Activated CD4-positive, alpha-beta T cell treated with anti-CD3 and anti-CD28 coated beads, Interleukin-2, amount 10 ng/mL, durations not matched to agents 7 days and 5 days (primary cell): Measurements from ENCODE around the gene RSRC1. TPM values are rescaled to one million over a fixed set of nuclear protein-coding genes. Genes with fewer than 3 reads are reported as not detected.
"Not testable (repeated sequence)": the region's sequence is repeated elsewhere in the genome, so short reads cannot be mapped to it uniquely, and the experiment has no call there.

ENCODE experiments used
- CTCF ChIA-PET: fragments of 350-600 bp; sonication (Branson Sonifier 250); formaldehyde crosslinking; loops from one replicate; lab custom pipeline; 2021; ENCODE audit warnings: antibody characterized with exemption; lab: Charles Lee
- POLR2A ChIA-PET: fragments of 350-600 bp; sonication (Branson Sonifier 250); formaldehyde crosslinking; loops from one replicate; lab custom pipeline; 2021; ENCODE audit warnings: antibody characterized with exemption; lab: Charles Lee
- DNase-seq: peaks from one replicate; pipeline ENCODE4 v3.0.0-alpha.2; 2020
- H3K27ac Mint-ChIP-seq: one replicate; pipeline ENCODE4 v1.8.0; 2021; ENCODE audit warnings: mild to moderate bottlenecking, moderate library complexity, mixed read lengths
- H3K27me3 Mint-ChIP-seq: one replicate; pipeline ENCODE4 v1.8.0; 2021; ENCODE audit warnings: mixed read lengths
- H3K36me3 Mint-ChIP-seq: one replicate; pipeline ENCODE4 v1.8.0; 2021; ENCODE audit warnings: low read depth, mixed read lengths
- H3K4me1 Mint-ChIP-seq: one replicate; pipeline ENCODE4 v1.8.0; 2021; ENCODE audit warnings: mixed read lengths
- H3K4me3 Mint-ChIP-seq: one replicate; pipeline ENCODE4 v1.8.0; 2021; ENCODE audit warnings: mild to moderate bottlenecking, moderate library complexity, mixed read lengths
- H3K9me3 Mint-ChIP-seq: one replicate; pipeline ENCODE4 v1.8.0; 2021; ENCODE audit warnings: mixed read lengths
- total RNA-seq, 2 experiments: library from RNA; stranded (reverse); gene quantifications; one replicate each; pipeline ENCODE4 v1.2.3, GENCODE V29; 2021

Gene RSRC1
- total RNA-seq, 2 experiments from 2014 or later = 41.3 to 46.1 TPM

DNA sequence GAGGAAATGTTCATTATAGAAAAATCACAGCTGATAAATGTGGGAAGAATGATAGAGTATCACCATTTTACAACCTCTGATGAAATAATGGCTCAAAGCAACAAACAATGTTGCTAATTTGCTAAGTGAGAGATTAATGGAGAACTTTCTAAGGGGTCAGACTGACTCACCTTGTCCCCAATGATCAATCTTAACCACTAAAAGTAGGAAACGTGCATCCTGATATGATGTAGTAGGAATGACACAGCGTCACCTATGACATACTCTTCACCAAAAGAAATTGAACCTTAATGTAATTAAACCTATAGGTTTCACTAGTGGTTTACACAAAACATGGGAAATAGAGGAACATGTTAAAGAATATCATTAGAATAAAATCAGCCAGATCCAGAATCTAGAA is 426.0 kb downstream of the RSRC1 start:
- CTCF ChIA-PET = no interaction called here
- POLR2A ChIA-PET = no interaction called here
- Mint-ChIP-seq H3K9me3 (no peaks in the 10 kb centered on the region), H3K4me1 (no peaks in the 10 kb centered on the region), H3K27ac (no peak overlapping the region), H3K4me3 (no peak overlapping the region), H3K36me3 (no peaks in the 10 kb centered on the region), H3K27me3 (no peaks in the 10 kb centered on the region)
- DNase-seq = no peak

DNA sequence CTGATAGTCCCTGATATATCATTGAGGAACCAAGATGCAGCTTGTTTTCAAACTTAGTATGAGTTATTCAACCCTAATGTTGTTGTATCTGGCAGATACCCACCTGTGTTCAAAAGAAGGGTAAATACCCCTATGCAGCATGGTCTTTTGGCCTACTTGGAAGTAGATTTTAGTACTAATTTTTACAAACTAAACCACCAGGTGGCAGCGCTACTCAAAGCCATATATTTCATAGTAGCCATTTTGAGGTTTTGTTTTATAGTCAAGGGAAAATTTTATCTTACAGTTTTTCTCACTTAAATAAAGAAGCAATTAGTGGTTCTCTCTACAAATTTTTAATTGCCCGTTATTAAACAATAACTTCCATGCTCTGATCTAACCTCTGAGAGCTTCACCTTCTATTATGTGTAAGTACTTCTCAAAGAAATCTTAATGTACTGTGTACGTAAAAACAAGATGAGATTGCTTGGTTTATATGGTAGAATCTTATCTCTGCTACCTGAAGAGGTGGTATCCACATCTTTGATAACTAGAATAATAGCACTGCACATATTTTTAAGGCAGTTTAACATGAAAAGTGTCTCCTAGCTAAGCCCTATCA is 429.6 kb downstream of the RSRC1 start:
- peak; percentile 57 for DNase-seq
- H3K27ac Mint-ChIP-seq = no peak overlapping the region
- POLR2A ChIA-PET = no interaction called here

DNA sequence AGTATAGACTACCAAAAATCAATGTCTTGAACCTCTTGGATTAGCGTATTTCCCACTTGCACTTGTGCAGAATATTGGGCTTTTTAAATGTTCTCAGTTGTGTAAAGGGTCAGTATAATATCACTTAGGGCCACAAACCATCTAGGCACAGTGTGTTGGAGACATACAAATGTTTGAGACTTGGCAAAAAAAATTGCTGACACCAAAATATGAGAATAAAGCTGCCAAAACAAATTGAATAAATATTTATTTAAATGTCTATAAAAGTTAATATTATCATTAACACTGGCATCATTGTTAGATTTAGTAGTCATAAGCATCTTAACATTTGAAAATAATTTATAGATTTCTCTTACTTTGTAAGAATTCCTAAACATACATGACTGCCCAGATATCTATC is 430.2 kb downstream of the RSRC1 start:
- CTCF ChIA-PET = interaction anchor here (1.2 kb wide), 1 partner anchor 45 kb away, joined by 3 read pairs; no protein-coding TSS in a partner anchor
- Mint-ChIP-seq H3K27ac (no peak overlapping the region), H3K9me3 (no peaks in the 10 kb centered on the region)

More for the DNA sequence above, 429.6 kb downstream of the RSRC1 start:
- Mint-ChIP-seq H3K27me3 (no peaks in the 10 kb centered on the region), H3K4me1 (no peaks in the 10 kb centered on the region), H3K9me3 (no peaks in the 10 kb centered on the region), H3K4me3 (no peak overlapping the region), H3K36me3 (peaks cover 3% of the 10 kb centered on the region)
- CTCF ChIA-PET = interaction anchor here (1.2 kb wide), 1 partner anchor 46 kb away, joined by 3 read pairs; no protein-coding TSS in a partner anchor

DNA sequence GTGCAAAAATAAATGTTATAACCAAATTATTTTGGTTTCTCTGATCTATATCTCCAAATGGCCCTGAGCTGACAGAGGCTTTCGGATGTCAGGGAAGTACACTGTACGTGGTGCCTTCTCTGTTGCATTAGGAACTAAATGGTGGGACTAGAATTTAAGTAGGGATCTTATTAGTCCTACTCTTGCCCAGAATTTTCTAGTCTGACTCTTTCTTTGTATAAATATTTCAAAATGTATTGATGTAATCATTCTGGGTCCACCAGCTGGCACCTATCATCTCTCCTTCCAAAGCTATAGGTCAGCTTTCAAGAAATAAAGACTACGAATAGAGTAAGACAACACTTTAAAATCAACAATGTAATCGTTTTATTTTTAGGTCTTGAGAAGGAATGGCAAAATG is 438.8 kb downstream of the RSRC1 start:
- Mint-ChIP-seq H3K4me1 (no peaks in the 10 kb centered on the region), H3K27ac (no peak overlapping the region), H3K4me3 (no peak overlapping the region), H3K9me3 (peaks cover 2% of the 10 kb centered on the region), H3K36me3 (peaks cover 3% of the 10 kb centered on the region), H3K27me3 (no peaks in the 10 kb centered on the region)
- ChIA-PET POLR2A (no interaction called here), CTCF (no interaction called here)
- no peak for DNase-seq

More for the DNA sequence above, 430.2 kb downstream of the RSRC1 start:
- Mint-ChIP-seq H3K4me1 (no peaks in the 10 kb centered on the region), H3K4me3 (no peak overlapping the region), H3K36me3 (peaks cover 3% of the 10 kb centered on the region), H3K27me3 (no peaks in the 10 kb centered on the region)
- DNase-seq = no peak
- POLR2A ChIA-PET = no interaction called here

DNA sequence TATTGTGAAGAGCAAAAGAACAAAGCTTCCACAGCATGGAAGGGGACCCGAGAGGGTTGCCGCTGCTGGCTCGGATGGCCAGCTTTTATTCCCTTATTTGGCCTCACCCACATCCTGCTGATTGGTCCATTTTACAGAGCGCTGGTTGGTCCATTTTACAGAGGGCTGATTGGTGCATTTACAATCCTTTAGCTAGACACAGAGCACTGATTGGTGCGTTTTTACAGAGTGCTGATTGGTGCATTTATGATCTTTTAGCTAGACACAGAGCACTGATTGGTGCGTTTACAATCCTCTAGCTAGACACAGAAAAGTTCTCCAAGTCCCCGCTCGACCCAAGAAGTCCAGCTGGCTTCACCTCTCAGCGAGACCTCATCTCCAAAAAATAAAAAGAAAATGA is 440.0 kb downstream of the RSRC1 start:
- H3K27me3 Mint-ChIP-seq = not testable (repeated sequence)

DNA sequence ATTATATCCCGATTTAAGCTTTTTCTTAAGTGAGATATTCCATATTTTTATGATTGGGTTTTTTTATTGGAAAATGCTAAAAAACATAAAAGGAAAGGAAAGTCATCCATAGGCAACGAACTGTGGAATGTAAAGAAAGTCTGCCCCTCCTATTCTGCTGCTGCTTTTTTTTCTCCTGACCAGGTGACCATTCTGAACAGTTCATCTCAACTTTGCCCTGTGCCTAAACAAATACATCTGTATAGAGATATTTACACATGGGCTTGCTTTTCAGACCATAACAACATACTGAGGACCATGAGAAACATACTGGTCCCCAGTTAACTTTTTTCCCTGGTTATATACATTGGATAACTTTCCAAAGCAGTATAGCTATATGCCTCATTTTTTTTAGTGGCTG is 442.2 kb downstream of the RSRC1 start:
- peaks cover 2% of the 10 kb centered on the region for H3K9me3 Mint-ChIP-seq
- ChIA-PET POLR2A (no interaction called here), CTCF (no interaction called here)
- H3K4me1 Mint-ChIP-seq = no peaks in the 10 kb centered on the region
- H3K27ac Mint-ChIP-seq = no peak overlapping the region
- H3K36me3 Mint-ChIP-seq = no peaks in the 10 kb centered on the region
- no peak overlapping the region for H3K4me3 Mint-ChIP-seq
- H3K27me3 Mint-ChIP-seq = no peaks in the 10 kb centered on the region
- DNase-seq = no peak

More for the DNA sequence above, 440.0 kb downstream of the RSRC1 start:
- H3K4me1 Mint-ChIP-seq, H3K36me3 Mint-ChIP-seq, CTCF ChIA-PET, H3K4me3 Mint-ChIP-seq, DNase-seq, POLR2A ChIA-PET, H3K27ac Mint-ChIP-seq, H3K9me3 Mint-ChIP-seq: not testable (repeated sequence)

DNA sequence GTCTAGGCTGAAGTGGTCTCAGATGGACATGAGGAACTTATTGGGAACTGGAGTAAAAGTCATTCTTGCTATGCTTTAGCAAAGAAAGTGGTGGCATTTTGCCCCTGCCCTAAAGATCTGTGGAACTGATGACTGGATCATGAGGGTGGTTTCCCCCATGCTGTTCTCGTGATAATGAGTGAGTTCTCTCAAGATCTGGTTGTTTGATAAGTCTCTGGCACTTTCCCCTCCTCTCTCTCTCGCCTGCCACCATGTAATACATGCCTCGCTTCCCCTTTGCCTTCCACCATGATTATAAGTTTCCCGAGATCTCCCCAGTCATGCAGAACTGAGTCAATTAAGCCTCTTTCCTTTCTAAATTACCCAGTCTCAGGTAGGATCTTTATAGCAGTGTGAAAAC is 449.6 kb downstream of the RSRC1 start:
- ChIA-PET POLR2A (no interaction called here), CTCF (no interaction called here)
- Mint-ChIP-seq H3K27me3 (peaks cover 2% of the 10 kb centered on the region), H3K9me3 (peaks cover 2% of the 10 kb centered on the region), H3K36me3 (no peaks in the 10 kb centered on the region), H3K4me3 (no peak overlapping the region), H3K4me1 (no peaks in the 10 kb centered on the region), H3K27ac (no peak overlapping the region)
- DNase-seq = no peak

DNA sequence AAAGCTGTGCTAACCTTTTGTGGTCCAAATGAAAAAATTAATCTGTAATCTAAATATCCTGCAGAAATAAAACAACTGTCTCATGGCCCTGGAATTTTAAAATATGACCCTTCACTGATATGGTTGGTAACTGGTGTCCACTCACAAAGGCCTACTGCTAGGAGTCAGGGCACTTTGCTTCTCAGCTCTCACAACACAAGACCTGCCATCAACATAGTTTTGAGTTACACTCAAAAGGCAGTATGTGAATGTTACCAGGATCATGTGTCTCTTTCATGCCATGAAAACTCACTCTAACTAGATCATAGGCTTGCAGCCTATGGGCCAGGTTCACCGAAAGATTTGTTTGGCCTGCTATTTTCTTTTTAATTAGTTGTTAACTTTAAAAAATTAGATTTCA is 451.1 kb downstream of the RSRC1 start:
- Mint-ChIP-seq H3K27me3 (peaks cover 2% of the 10 kb centered on the region), H3K27ac (no peak overlapping the region), H3K4me3 (no peak overlapping the region), H3K9me3 (peaks cover 9% of the 10 kb centered on the region), H3K4me1 (no peaks in the 10 kb centered on the region), H3K36me3 (no peaks in the 10 kb centered on the region)
- POLR2A ChIA-PET = no interaction called here
- CTCF ChIA-PET = no interaction called here
- no peak for DNase-seq

DNA sequence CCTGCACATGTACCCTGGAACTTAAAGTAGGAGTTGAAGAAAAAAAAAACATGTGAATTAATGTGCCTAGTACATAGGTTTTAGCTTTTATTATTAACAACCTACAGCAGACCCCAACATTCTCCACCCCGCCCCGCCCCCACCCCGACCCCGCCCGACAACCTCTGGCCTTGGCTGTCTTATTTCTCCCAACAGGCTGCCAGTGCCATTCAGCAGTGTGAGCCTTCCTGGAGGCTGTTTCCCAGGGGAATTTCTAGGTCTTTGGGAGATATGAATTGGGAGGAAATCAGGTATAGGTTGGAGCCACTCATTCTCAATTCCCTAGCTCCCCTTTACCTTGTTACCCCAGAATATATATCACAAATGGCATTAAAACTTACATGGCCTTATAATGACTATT is 452.8 kb downstream of the RSRC1 start:
- CTCF ChIA-PET = interaction anchor here (1.2 kb wide), 1 partner anchor 9 kb away, joined by 3 read pairs; the partner anchor contains the start of gene MLF1
- POLR2A ChIA-PET = no interaction called here
- H3K36me3 Mint-ChIP-seq = no peaks in the 10 kb centered on the region
- H3K4me1 Mint-ChIP-seq = no peaks in the 10 kb centered on the region
- no peak overlapping the region for H3K4me3 Mint-ChIP-seq
- peaks cover 2% of the 10 kb centered on the region for H3K27me3 Mint-ChIP-seq
- no peak for DNase-seq
- no peak overlapping the region for H3K27ac Mint-ChIP-seq
- H3K9me3 Mint-ChIP-seq = peaks cover 9% of the 10 kb centered on the region

DNA sequence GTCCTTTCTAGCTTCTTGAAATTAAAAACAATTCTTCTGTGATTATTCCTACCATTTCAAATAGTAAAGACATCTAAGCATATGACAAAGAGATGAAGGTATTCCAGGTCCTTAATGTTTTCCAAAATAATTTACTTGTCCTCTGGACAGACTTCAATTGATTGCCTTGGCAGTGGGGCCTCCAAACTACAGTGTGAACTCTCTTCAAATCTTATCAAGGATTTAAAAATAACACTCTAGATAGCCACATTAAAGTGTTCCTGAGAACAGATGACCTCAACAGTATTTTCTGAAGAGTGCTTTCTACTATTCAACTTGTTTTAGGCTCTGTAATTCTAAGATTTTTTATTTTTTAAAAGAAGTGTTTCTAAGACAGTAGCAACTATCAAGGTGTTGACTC is 453.2 kb downstream of the RSRC1 start:
- CTCF ChIA-PET = interaction anchor here (1.2 kb wide), 1 partner anchor 8 kb away, joined by 3 read pairs; the partner anchor contains the start of gene MLF1
- H3K36me3 Mint-ChIP-seq = no peaks in the 10 kb centered on the region
- H3K4me3 Mint-ChIP-seq = no peak overlapping the region
- POLR2A ChIA-PET = no interaction called here
- H3K9me3 Mint-ChIP-seq = peaks cover 9% of the 10 kb centered on the region
- H3K4me1 Mint-ChIP-seq = no peaks in the 10 kb centered on the region
- peaks cover 2% of the 10 kb centered on the region for H3K27me3 Mint-ChIP-seq
- DNase-seq = no peak
- no peak overlapping the region for H3K27ac Mint-ChIP-seq

DNA sequence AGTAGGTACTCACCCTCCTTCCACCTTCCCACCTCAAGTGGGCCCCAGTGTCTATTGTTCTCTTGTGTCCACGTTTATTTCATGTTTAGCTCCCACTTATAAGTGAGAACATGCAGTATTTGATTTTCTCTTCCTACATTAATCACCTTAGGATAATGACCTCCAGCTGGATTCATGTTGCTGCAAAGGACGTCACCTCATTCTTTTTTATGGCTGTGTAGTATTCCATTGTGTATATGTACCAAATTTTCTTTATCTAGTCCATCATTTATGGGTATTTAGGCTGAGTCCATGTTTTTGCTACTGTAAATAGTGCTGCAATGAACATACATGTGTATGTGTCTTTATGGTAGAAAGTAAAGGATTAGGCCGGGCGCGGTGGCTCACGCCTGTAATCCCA is 455.2 kb downstream of the RSRC1 start:
- H3K27me3 Mint-ChIP-seq = peaks cover 8% of the 10 kb centered on the region
- peaks cover 7% of the 10 kb centered on the region for H3K9me3 Mint-ChIP-seq
- H3K4me3 Mint-ChIP-seq = no peak overlapping the region
- H3K4me1 Mint-ChIP-seq = no peaks in the 10 kb centered on the region
- H3K27ac Mint-ChIP-seq = no peak overlapping the region
- POLR2A ChIA-PET = no interaction called here
- DNase-seq = no peak
- CTCF ChIA-PET = no interaction called here
- H3K36me3 Mint-ChIP-seq = no peaks in the 10 kb centered on the region

DNA sequence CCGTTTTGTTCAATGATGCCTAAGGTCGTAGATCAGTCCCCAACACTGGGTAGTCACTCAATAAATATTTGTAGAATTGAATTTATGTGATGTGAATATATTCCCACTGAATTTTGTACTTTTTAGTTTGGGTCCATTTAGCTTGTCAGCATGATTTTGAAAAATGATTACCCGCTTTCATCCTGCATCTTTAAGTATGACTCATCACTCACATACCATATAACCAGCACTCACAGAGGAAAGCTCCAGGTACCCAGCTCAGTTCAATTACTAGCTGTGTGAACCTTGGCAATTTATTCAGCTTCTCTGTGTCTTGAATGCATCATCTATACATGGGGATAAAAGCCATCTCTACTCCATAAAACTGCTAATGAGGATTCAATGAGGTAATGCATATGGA is 458.9 kb downstream of the RSRC1 start:
- peaks cover 7% of the 10 kb centered on the region for H3K4me1 Mint-ChIP-seq
- no peak overlapping the region for H3K4me3 Mint-ChIP-seq
- DNase-seq = no peak
- H3K9me3 Mint-ChIP-seq = peaks cover 7% of the 10 kb centered on the region
- no peaks in the 10 kb centered on the region for H3K36me3 Mint-ChIP-seq
- ChIA-PET POLR2A (no interaction called here), CTCF (no interaction called here)
- H3K27me3 Mint-ChIP-seq = peaks cover 22% of the 10 kb centered on the region
- H3K27ac Mint-ChIP-seq = no peak overlapping the region

DNA sequence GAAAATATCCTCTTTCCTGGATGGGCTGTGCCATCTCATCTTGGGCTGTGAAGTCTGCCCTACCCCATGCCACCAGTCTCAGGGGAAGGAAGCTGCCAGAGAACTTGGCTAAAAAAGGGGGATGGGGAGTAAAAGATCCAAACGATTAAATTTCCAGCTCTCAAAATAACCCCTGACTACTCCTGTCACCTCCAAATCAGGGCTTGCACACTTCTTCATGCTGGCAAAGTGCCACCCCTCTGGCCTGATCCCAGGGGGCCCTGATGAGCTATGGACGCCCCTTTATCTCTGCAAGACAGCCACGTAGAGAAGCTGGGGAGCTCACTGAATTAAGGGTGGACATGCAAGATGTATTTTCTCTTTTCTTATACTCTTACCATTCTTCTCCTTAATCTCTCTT is 459.9 kb downstream of the RSRC1 start:
- no peak overlapping the region for H3K27ac Mint-ChIP-seq
- no peak overlapping the region for H3K4me3 Mint-ChIP-seq
- DNase-seq = no peak
- peaks cover 7% of the 10 kb centered on the region for H3K9me3 Mint-ChIP-seq
- POLR2A ChIA-PET = no interaction called here
- CTCF ChIA-PET = interaction anchor here (0.6 to 1.6 kb wide), 5 partner anchors 12 to 90 kb away, joined by 3 to 4 read pairs (median 3); no protein-coding TSS in a partner anchor
- H3K36me3 Mint-ChIP-seq = no peaks in the 10 kb centered on the region
- peaks cover 7% of the 10 kb centered on the region for H3K4me1 Mint-ChIP-seq
- H3K27me3 Mint-ChIP-seq = peaks cover 22% of the 10 kb centered on the region
